ENCODE results near the gene STX1B.
"Not testable (repeated sequence)": the region's sequence is repeated elsewhere in the genome, so short reads cannot be mapped to it uniquely, and the experiment has no call there.

STX1B gene

GRCh38 chr16:30941600-30942425 is 68.6 kb downstream of the STX1B start:
- H3K27ac ChIP-seq (ENCODE audit: insufficient read depth in 1 of 2, low read depth in 1 of 2, low read length in 2 of 2, poor library complexity in 1 of 2, severe bottlenecking in 2 of 2), result peak overlapping the region in 1 of 2 experiments; percentile 40
- POLR2A ChIA-PET, result no interaction called here
- CTCF ChIA-PET, result interaction anchor here (0.6 to 11.2 kb wide), 17 partner anchors 8 to 218 kb away, joined by 3 to 98 read pairs (median 4); partner anchors contain the start of gene FBXL19
- H3K36me3 ChIP-seq (ENCODE audit: control insufficient read depth in 4 of 4, insufficient read depth in 4 of 4, low read length in 3 of 4), result peaks cover 0 to 50% (median 30%) of the 10 kb centered on the region in 4 experiments
- peak; percentile 65 to 72 (median 68) for DNase-seq
- H3K27me3 ChIP-seq (replicated peaks in 2 of 5; ENCODE audit: control insufficient read depth in 4 of 5, insufficient read depth in 5 of 5, low read length in 4 of 5), result no peaks in the 10 kb centered on the region
- 23% methylated on average over 13 of the region's 15 CpGs for WGBS (ENCODE audit: insufficient coverage)
- peak overlapping the region in 2 of 7 experiments; percentile 19 to 48 for H3K4me3 ChIP-seq (ENCODE audit: control insufficient read depth in 1 of 7, extremely low read depth in 1 of 7, insufficient read depth in 4 of 7, low read depth in 2 of 7, low read length in 6 of 7)
- H3K9me3 ChIP-seq (ENCODE audit: control extremely low read depth in 1 of 5, control insufficient read depth in 4 of 5, insufficient read depth in 2 of 5, low read depth in 1 of 5, low read length in 4 of 5), result no peaks in the 10 kb centered on the region
- peaks cover 0 to 27% (median 19%) of the 10 kb centered on the region in 4 experiments for H3K4me1 ChIP-seq (ENCODE audit: control extremely low read depth in 1 of 4, control insufficient read depth in 4 of 4, insufficient read depth in 4 of 4, low read length in 3 of 4)

- H3K4me3 ChIP-seq (ENCODE audit: control insufficient read depth in 1 of 7, extremely low read depth in 1 of 7, insufficient read depth in 4 of 7, low read depth in 2 of 7, low read length in 6 of 7); H3K9me3 ChIP-seq (ENCODE audit: control extremely low read depth in 1 of 5, control insufficient read depth in 4 of 5, insufficient read depth in 2 of 5, low read depth in 1 of 5, low read length in 4 of 5); H3K27me3 ChIP-seq (replicated peaks in 2 of 5; ENCODE audit: control insufficient read depth in 4 of 5, insufficient read depth in 5 of 5, low read length in 4 of 5); H3K27ac ChIP-seq (ENCODE audit: insufficient read depth in 1 of 2, low read depth in 1 of 2, low read length in 2 of 2, poor library complexity in 1 of 2, severe bottlenecking in 2 of 2); DNase-seq; POLR2A ChIA-PET: not testable (repeated sequence)
- WGBS (ENCODE audit: insufficient coverage), result 100% methylated on average over 7 of the region's 8 CpGs
- CTCF ChIA-PET, result interaction anchor here (1.0 to 11.2 kb wide), 4 partner anchors 10 to 100 kb away, joined by 3 to 98 read pairs (median 28); no protein-coding TSS in a partner anchor
- Histone ChIP-seq H3K36me3 (ENCODE audit: control insufficient read depth in 4 of 4, insufficient read depth in 4 of 4, low read length in 3 of 4) (peaks cover 1 to 44% (median 27%) of the 10 kb centered on the region in 4 experiments), H3K4me1 (ENCODE audit: control extremely low read depth in 1 of 4, control insufficient read depth in 4 of 4, insufficient read depth in 4 of 4, low read length in 3 of 4) (peaks cover 0 to 35% (median 30%) of the 10 kb centered on the region in 4 experiments)
Measured at GRCh38 chr16:30939571-30939970, 70.9 kb downstream of the STX1B start.
